HFFc6 (cell line): ENCODE data around the gene NFATC2. TPM values are rescaled to one million over a fixed set of nuclear protein-coding genes. Genes with fewer than 3 reads are reported as not detected.
A peak's percentile ranks its signal among the peaks of the same experiment; 100 is the strongest.

Experiments
- DNase-seq: peaks from one replicate; pipeline ENCODE4 v3.0.0-alpha.2; 2018
- H3K27ac Mint-ChIP-seq: 2 replicates; pipeline ENCODE4 v1.8.0; 2020; ENCODE audit warnings: mild to moderate bottlenecking, mixed read lengths
- H3K27me3 Mint-ChIP-seq: 2 replicates; pipeline ENCODE4 v1.8.0; 2021; ENCODE audit warnings: mild to moderate bottlenecking, moderate library complexity, mixed read lengths; ENCODE audit not compliant: insufficient read depth
- H3K36me3 Mint-ChIP-seq: 2 replicates; pipeline ENCODE4 v1.8.0; 2021; ENCODE audit warnings: low read depth, mixed read lengths
- H3K4me1 Mint-ChIP-seq: 2 replicates; pipeline ENCODE4 v1.8.0; 2020; ENCODE audit warnings: low read depth, mixed read lengths
- H3K4me3 Mint-ChIP-seq: 2 replicates; pipeline ENCODE4 v1.8.0; 2020; ENCODE audit warnings: mild to moderate bottlenecking, moderate library complexity, mixed read lengths
- H3K9me3 Mint-ChIP-seq: 2 replicates; pipeline ENCODE4 v1.8.0; 2020; ENCODE audit warnings: mild to moderate bottlenecking, mixed read lengths
- total RNA-seq, 6 experiments: library from RNA; stranded (reverse); fragmentation: NEBNext Ultra II Directional; extraction: Animal tissue kit (Norgen Biotek cat#: 25700); gene quantifications; 2 replicates in 1 of 6; 3 replicates in 5 of 6; pipeline ENCODE4 v1.2.3, GENCODE V29; 2021
- TF ChIP-seq, protein P1 (sequence below): fragments of 200-600 bp; sonication (generic); IDR thresholded peaks from 2 replicates; pipeline ENCODE4 v1.5.0; 2021; ENCODE audit warnings: antibody characterized with exemption, mild to moderate bottlenecking

Gene NFATC2
- total RNA-seq, 6 experiments from 2014 or later = 0.50 to 1.1 (median 0.84) TPM

- no peaks in the 10 kb centered on the region for H3K36me3 Mint-ChIP-seq
- peaks cover 52% of the 10 kb centered on the region for H3K4me1 Mint-ChIP-seq
- no peak overlapping the region for H3K4me3 Mint-ChIP-seq
- no peak for DNase-seq
- no peaks in the 10 kb centered on the region for H3K27me3 Mint-ChIP-seq
- TF ChIP-seq, protein P1, sequence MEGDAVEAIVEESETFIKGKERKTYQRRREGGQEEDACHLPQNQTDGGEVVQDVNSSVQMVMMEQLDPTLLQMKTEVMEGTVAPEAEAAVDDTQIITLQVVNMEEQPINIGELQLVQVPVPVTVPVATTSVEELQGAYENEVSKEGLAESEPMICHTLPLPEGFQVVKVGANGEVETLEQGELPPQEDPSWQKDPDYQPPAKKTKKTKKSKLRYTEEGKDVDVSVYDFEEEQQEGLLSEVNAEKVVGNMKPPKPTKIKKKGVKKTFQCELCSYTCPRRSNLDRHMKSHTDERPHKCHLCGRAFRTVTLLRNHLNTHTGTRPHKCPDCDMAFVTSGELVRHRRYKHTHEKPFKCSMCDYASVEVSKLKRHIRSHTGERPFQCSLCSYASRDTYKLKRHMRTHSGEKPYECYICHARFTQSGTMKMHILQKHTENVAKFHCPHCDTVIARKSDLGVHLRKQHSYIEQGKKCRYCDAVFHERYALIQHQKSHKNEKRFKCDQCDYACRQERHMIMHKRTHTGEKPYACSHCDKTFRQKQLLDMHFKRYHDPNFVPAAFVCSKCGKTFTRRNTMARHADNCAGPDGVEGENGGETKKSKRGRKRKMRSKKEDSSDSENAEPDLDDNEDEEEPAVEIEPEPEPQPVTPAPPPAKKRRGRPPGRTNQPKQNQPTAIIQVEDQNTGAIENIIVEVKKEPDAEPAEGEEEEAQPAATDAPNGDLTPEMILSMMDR = no peak
- no peaks in the 10 kb centered on the region for H3K9me3 Mint-ChIP-seq
- H3K27ac Mint-ChIP-seq = no peak overlapping the region
Observed at GRCh38 chr20:51382986-51383821, 159.3 kb downstream of the NFATC2 start.

GRCh38 chr20:51382111-51382985 is 160.2 kb downstream of the NFATC2 start:
- Mint-ChIP-seq H3K4me1 (peaks cover 43% of the 10 kb centered on the region), H3K9me3 (no peaks in the 10 kb centered on the region), H3K27ac (no peak overlapping the region), H3K4me3 (no peak overlapping the region), H3K27me3 (no peaks in the 10 kb centered on the region), H3K36me3 (no peaks in the 10 kb centered on the region)
- TF ChIP-seq, protein P1 = no peak
- DNase-seq = no peak

DNA sequence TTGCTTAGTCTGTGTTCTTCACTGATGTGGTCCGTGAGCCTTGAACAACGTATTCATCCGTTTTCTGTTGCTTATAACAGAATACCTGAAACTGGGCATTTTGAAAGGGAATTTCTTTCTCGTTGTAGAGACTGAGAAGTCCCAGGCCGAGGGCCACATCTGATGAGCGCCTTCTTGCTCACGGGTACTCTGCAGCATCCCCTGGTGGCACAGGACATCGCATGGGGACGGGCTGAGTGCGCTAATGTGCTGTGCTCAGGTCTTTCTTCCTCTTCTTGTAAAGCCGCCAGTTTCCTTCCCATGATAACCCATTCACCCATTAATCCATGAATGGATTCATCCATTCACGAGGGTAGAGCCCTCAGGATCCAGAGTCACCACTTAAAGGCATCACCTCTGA is 161.0 kb downstream of the NFATC2 start:
- TF ChIP-seq, protein P1 = peak; percentile 44
- Mint-ChIP-seq H3K9me3 (no peaks in the 10 kb centered on the region), H3K4me1 (peaks cover 40% of the 10 kb centered on the region), H3K4me3 (no peak overlapping the region), H3K27ac (no peak overlapping the region), H3K27me3 (no peaks in the 10 kb centered on the region), H3K36me3 (no peaks in the 10 kb centered on the region)
- DNase-seq = no peak

- H3K36me3 Mint-ChIP-seq = no peaks in the 10 kb centered on the region
- no peaks in the 10 kb centered on the region for H3K27me3 Mint-ChIP-seq
- no peaks in the 10 kb centered on the region for H3K9me3 Mint-ChIP-seq
- no peak overlapping the region for H3K27ac Mint-ChIP-seq
- TF ChIP-seq, protein P1 = no peak
- no peak for DNase-seq
- H3K4me3 Mint-ChIP-seq = no peak overlapping the region
- H3K4me1 Mint-ChIP-seq = peaks cover 36% of the 10 kb centered on the region
Observed at GRCh38 chr20:51380401-51381385, 161.8 kb downstream of the NFATC2 start.
